GM12865 (cell line): ENCODE data around the gene UBA3.

Source experiments
- DNase-seq: peaks from one replicate; pipeline ENCODE4 v3.0.0; 2010; ENCODE audit warnings: low read depth
- H3K4me3 ChIP-seq: 2 replicates; pipeline ENCODE4 v1.5.1; 2011; ENCODE audit warnings: mild to moderate bottlenecking, low read depth, low read length, control low read depth
- TF ChIP-seq, protein P1 (sequence below): IDR thresholded peaks from 2 replicates; pipeline ENCODE4 v1.5.1; 2011; ENCODE audit warnings: low read length, control low read depth, low read depth, inconsistent platforms; ENCODE audit not compliant: insufficient read depth; ENCODE audit errors: missing control alignments

The UBA3 gene

DNA sequence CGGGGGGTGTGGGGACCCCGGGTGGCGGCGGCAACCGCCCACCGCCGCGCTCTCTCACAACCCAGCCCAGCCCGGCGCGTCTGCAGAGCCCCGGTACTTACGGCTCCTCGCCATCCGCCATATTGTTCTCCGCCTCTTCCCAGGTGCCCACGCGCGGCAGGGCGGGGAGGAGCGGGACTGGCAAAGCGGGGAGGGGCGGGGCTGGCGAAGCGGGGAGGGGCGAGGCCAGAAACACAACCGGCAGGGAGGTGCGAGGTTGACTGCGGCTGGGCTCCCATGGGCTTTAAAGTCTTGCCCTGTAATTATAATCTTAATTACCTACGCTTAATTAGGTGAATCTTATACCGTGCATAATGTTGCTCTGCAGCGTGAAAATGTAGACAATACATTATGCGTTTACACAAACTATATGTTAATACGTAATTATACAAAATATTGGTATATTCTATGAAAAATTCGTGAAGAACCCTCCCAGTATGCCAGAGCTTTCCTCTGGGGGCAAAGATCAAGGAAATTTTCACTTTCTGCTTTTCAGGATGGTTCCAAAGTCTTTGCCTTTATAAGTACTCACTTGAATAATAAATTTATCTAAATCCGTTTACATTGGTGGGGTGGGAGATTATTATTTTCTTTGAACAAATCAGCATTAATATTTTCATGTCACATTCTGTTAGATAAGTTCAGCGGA is at the start of gene UBA3:
TSS of gene UBA3 (minus strand) at position 133 of the 688 bp plus-strand sequence. CDS start at position 121, 12 bp downstream.
- TF ChIP-seq, protein P1, sequence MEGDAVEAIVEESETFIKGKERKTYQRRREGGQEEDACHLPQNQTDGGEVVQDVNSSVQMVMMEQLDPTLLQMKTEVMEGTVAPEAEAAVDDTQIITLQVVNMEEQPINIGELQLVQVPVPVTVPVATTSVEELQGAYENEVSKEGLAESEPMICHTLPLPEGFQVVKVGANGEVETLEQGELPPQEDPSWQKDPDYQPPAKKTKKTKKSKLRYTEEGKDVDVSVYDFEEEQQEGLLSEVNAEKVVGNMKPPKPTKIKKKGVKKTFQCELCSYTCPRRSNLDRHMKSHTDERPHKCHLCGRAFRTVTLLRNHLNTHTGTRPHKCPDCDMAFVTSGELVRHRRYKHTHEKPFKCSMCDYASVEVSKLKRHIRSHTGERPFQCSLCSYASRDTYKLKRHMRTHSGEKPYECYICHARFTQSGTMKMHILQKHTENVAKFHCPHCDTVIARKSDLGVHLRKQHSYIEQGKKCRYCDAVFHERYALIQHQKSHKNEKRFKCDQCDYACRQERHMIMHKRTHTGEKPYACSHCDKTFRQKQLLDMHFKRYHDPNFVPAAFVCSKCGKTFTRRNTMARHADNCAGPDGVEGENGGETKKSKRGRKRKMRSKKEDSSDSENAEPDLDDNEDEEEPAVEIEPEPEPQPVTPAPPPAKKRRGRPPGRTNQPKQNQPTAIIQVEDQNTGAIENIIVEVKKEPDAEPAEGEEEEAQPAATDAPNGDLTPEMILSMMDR = no peak
- DNase-seq = peak; percentile 95
- H3K4me3 ChIP-seq = peak within 1 kb of the TSS; percentile 69

GRCh38 chr3:69129531-69129930 is 49.4 kb upstream of the UBA3 start:
- TF ChIP-seq, protein P1 = no peak

DNA sequence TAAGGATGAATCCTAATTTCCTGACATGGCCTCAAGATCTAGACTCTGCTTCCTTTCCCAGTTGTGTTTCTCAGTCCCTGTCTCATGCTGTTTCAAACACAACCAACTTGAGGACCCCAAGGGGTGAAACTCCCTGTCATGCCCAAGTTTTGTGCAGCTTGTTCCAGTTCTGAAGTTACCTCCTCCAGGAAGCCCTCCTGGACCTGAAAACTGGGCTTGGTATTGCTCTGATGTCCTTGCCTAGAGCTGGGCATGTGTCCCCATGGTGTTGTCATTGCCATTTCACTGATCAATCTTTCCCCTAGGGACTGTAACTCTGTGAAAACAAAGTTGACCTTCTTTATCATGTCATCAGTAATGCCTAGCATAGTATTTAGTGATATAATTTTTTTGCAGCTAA is 48.3 kb upstream of the UBA3 start:
- TF ChIP-seq, protein P1 = no peak
- DNase-seq = no peak
- H3K4me3 ChIP-seq = no peak overlapping the region

More at GRCh38 chr3:69129531-69129930, 49.4 kb upstream of the UBA3 start:
- no peak overlapping the region for H3K4me3 ChIP-seq
- DNase-seq = no peak

GRCh38 chr3:69126999-69127398 is 46.8 kb upstream of the UBA3 start:
- no peak for DNase-seq
- TF ChIP-seq, protein P1 = no peak
- H3K4me3 ChIP-seq = no peak overlapping the region

- no peak overlapping the region for H3K4me3 ChIP-seq
- TF ChIP-seq, protein P1 = no peak
- DNase-seq = no peak
Observed at GRCh38 chr3:69126216-69126615, 46.1 kb upstream of the UBA3 start.

DNA sequence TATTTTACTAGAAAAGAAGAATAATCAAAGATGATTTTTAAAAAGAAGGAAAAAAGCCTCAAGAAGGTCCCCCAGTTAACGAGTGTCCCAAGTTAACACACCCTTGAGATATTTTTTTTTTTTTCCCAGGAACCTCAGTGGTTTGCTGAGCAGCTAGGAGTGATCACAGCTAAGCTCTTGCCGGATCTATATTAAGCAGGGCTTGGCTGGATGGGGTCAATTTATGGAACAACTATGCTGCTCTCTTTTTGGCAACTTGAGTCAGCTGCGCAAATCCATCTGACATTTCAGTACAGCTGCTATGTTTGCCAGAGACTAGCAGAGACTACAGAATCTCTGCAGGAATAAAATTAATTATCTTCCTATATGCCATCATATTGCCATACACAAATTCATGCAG is 42.2 kb upstream of the UBA3 start, which contains the start of gene LMOD3:
TSS of gene LMOD3 (minus strand) at position 193 of the 400 bp plus-strand sequence. CDS start 209 bp downstream, outside the sequence.
- TF ChIP-seq, protein P1 = no peak
- no peak for DNase-seq
- no peak within 1 kb of the TSS for H3K4me3 ChIP-seq

- no peak overlapping the region for H3K4me3 ChIP-seq
- TF ChIP-seq, protein P1 = no peak
- DNase-seq = no peak
Observed at GRCh38 chr3:69121950-69122349, 41.8 kb upstream of the UBA3 start.
